OCI-LY7 (cell line): ENCODE measurements around the gene EDN3.

ENCODE experiments used
- EZH2phosphoT487 ChIP-seq: fragments of 200-600 bp; sonication (generic); IDR thresholded peaks from 2 replicates; pipeline ENCODE4 v1.6.1; 2018; ENCODE audit warnings: low read depth, borderline replicate concordance, mild to moderate bottlenecking, mixed run types, antibody characterized with exemption, low read length, moderate library complexity, mixed read lengths
- TF ChIP-seq, protein P1 (sequence below): fragments of 200-600 bp; sonication (generic); conservative IDR thresholded peaks from 2 replicates; pipeline ENCODE4 v1.5.1; 2014; ENCODE audit warnings: mild to moderate bottlenecking, antibody characterized with exemption, low read length, moderate library complexity, mixed read lengths

- TF ChIP-seq, protein P1, sequence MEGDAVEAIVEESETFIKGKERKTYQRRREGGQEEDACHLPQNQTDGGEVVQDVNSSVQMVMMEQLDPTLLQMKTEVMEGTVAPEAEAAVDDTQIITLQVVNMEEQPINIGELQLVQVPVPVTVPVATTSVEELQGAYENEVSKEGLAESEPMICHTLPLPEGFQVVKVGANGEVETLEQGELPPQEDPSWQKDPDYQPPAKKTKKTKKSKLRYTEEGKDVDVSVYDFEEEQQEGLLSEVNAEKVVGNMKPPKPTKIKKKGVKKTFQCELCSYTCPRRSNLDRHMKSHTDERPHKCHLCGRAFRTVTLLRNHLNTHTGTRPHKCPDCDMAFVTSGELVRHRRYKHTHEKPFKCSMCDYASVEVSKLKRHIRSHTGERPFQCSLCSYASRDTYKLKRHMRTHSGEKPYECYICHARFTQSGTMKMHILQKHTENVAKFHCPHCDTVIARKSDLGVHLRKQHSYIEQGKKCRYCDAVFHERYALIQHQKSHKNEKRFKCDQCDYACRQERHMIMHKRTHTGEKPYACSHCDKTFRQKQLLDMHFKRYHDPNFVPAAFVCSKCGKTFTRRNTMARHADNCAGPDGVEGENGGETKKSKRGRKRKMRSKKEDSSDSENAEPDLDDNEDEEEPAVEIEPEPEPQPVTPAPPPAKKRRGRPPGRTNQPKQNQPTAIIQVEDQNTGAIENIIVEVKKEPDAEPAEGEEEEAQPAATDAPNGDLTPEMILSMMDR = no peak
- TF ChIP-seq EZH2phosphoT487 = no peak
Observed at GRCh38 chr20:59295531-59295930, 4.9 kb upstream of the EDN3 start.
